SW 1271 (cell line): ENCODE results near the gene GATAD2A.

Experiments used
- DNase-seq, 2 experiments: peaks; one replicate each; lab custom pipeline; 2025; lab: John Stamatoyannopoulos, UW

Gene GATAD2A

GRCh38 chr19:19488875-19489690, 83.6 kb downstream of the GATAD2A start:
- DNase-seq, result peak; percentile 89 to 91

GRCh38 chr19:19489804-19490204, 84.3 kb downstream of the GATAD2A start:
- DNase-seq, result no peak

DNA sequence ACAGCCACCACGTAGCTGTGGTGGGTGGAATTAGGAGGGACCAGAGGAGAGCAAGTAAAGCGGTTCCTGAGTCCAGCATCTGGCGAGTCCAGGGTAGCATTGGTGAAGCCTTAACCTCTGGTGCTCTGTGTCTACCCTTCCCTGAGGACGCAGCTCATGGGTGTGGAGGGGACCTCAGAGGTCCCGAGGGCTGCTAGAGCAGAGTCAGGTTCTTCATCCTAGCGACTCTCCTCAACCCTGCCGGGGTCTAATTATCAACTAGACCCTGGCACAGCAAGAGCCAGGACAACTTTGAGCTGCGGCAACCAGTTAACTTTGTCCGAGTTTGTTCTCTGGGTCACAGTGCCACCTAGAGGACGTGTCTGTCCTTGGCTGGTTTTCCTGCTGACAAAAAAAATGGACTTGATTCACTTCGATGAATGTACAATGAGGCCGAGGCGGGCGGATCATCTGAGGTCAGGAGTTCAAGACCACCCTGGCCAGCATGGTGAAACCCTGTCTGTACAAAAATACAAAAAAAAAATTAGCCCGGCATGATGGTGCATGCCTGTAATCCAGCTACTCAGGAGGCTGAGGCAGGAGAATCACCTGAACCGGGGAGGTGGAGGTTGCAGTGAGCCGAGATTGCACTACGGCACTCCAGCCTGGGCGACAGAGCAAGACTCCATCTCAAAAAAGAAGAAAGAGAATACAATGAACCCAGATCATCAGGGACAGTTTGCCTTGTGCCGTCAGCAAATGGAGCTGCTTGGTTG, 84.9 kb downstream of the GATAD2A start:
- peak; percentile 30 to 66 for DNase-seq

DNA sequence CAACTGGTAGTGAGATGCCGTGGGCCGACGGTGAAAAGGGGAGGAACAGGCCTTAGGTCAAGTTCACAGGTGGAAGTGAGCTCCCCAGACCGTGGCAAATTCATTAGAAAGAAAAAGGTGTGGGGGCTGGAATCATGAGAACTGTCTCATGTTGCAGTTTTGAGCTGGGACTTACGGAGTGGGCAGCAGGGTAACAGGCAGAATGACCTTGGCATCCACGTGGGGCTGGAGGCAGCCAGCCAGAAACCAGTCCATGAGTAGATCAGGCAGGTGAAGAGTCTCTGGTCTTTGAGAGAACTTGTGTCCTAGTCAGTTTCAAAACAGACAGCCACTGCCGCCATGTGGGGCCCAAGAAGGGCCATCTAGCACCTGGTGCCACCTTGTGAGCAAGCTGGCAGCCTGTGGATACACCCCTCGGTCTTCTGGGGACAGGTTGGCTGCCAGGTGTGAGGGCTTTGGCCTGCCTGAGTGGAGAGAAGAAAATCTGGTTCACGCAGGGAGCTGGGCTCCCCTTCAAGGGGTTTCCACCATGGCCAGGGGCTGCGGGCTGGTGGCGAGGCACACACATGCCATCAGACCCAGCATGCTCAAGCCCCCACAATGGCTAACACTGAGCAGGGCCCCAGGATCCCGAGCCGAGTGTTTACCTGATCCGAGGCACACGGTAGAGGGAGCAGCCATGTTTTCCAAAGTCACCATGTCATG, 86.0 kb downstream of the GATAD2A start:
- no peak for DNase-seq

DNA sequence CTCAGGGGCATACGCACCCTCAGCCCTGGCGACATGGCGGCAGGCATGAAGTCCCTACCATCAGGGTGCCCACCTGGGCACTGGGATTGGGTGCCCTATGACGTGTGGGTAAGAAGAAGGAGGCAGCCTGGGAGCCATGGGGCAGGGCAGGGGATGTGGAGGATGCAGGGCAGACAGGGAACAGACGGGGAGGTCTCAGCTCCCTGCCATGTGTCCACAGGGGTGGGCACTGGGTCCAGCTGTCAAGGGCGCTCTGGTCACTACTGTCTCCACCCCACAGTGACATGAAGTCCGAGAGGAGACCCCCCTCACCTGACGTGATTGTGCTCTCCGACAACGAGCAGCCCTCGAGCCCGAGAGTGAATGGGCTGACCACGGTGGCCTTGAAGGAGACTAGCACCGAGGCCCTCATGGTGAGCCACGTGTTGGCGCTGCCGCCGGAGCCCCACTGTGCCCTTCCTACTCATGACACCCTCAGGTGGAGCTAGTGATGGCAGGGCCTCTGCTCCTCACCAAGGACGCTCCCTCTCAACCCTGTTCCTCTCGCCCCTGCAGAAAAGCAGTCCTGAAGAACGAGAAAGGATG, 86.6 kb downstream of the GATAD2A start:
- DNase-seq, result no peak

DNA sequence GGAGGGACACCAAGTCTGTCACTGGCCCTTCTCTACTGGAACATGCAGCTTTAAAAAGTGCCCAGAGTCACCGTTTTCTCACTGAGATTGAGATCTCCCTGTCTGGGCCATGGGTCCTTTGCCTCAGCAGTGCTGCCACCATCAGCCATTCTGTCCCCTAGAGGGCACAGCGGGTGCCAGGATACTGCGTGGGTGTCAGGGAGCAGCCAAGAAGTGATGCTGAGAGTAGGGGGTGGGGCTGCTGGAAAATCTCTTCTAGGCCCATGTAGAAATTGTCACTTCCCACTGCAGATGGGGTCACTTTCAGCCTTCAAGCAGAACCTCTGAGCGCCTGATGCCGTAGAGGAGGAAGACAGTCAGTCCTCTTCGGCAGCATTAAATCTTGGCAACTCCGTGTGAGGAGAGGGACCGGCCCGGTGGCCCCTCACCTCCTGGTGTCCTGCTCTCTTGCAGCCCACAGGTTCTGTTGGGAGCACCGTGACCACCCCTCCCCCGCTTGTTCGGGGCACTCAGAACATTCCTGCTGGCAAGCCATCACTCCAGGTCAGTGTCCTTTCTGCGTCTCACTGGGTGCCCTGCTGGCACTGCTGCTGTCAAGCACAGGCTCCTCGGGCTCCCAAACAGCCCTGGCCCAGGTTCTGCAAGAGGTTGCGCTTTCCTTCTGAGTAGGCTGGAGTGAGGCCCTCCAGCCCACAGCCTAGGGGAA, 88.5 kb downstream of the GATAD2A start:
- no peak for DNase-seq

DNA sequence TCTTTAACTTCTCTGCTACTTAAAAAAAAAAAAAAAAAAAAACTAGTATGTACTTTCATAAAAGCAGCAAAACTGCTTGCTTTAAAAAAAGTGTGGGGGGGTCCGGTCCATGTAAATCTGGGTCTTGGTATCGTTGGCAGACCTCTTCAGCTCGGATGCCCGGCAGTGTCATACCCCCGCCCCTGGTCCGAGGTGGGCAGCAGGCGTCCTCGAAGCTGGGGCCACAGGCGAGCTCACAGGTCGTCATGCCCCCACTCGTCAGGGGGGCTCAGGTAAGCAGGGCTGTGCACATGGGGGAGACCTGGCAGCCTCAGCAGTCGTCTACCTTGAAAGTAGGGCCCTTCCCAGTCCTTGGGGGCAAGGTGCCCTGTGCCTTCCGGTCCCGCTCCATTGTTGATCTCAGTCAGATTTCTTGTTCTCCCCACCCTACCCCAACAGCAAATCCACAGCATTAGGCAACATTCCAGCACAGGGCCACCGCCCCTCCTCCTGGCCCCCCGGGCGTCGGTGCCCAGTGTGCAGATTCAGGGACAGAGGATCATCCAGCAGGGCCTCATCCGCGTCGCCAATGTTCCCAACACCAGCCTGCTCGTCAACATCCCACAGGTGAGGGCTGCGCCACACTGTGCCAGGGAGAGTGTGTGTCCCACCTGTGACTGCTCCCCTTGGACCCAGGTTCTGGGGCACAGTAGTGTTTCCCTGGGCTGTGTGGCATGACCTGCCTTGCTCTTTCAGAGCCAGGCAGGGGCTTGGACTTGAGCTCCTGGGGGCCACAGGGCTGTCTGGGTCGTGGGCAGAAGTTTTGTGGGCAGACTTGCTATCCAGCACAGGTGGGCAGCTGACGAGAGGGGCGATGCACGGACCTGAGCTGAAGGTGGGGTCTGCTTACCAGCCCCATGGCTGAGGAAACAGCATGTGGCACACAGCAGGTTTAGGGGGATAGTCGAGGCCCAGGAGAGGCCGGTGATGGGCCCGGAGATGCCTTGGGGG, 90.4 kb downstream of the GATAD2A start:
- DNase-seq, result no peak

DNA sequence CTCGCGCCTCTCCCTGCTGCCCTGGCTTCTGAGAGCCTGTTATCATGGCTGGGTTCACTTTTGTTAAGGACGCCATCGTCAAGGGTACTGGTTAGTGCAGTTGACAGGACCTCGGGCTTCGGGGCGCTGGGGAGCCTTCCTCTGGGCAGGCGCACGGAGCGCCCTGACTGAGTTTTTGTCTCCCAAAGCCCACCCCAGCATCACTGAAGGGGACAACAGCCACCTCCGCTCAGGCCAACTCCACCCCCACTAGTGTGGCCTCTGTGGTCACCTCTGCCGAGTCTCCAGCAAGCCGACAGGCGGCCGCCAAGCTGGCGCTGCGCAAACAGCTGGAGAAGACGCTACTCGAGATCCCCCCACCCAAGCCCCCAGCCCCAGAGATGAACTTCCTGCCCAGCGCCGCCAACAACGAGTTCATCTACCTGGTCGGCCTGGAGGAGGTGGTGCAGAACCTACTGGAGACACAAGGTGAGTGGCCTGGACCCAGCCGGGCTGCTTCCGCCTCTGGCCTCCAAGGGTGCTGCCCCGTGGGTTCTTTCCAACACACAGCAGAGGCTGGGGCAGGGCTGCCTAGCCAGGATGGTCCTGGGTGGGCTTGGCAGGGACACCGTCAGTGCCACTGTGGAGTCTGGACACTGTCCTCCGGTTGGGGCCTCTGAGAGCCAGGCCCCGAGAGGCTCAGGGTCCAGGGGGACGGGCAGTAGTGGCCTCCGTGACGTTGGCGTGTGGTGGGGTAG, 92.9 kb downstream of the GATAD2A start:
- DNase-seq, result no peak

DNA sequence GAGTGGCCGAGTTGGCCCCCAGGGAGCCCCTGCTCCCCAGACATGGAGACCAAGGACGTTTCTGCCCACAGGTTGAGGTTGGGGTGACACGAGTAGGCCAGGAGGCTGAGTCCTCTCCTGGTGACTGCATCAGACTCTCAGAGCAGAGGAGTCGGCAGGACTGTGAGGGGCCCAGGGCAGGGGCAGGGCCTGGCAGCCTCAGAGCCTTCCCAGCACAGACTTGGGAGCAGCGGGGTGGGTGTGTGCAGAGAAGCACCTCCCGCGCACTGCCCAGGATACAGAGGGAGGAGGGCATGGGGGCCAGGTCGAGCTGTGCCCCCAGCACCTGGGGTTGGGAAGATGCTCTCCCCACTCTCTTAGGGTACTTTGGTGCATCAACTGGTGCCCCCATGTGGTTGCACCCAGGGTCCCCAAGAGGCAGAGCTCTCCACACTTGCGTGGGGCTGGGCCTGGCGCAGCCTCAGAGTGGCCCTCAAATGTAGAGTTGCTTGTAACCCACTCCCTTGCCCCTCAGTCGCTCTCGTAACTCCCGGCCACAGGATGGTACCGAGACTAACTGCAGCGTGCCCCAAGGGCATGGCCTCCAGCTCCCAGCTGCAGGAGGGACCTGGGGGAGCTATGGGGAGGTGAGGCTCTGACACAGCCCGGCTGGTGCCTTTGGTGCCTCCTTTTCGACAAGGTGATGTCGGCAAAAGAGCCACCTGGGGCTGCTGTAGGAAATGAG, 94.0 kb downstream of the GATAD2A start:
- no peak for DNase-seq

DNA sequence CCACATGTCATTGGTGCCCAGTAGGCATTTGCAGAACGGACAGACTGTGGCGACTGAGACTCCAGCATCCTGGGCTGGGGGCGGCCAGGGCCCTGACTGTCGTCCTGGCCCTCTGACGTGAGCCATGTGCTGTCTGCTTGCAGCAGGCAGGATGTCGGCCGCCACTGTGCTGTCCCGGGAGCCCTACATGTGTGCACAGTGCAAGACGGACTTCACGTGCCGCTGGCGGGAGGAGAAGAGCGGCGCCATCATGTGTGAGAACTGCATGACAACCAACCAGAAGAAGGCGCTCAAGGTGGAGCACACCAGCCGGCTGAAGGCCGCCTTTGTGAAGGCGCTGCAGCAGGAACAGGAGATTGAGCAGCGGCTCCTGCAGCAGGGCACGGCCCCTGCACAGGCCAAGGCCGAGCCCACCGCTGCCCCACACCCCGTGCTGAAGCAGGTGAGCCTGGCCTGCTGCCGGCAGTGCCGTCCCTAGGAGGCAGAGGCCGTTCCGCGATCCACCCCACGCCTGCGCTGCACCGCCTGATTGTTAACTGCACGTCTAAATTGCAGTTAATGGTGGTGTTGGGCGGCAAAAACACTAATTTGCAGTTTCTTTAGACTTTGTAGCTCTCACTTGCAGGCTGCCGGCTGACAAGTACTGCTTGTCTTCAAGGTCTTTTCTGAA, 95.6 kb downstream of the GATAD2A start:
- DNase-seq, result no peak

- no peak for DNase-seq
Measured at GRCh38 chr19:19501798-19502197, 96.3 kb downstream of the GATAD2A start.

DNA sequence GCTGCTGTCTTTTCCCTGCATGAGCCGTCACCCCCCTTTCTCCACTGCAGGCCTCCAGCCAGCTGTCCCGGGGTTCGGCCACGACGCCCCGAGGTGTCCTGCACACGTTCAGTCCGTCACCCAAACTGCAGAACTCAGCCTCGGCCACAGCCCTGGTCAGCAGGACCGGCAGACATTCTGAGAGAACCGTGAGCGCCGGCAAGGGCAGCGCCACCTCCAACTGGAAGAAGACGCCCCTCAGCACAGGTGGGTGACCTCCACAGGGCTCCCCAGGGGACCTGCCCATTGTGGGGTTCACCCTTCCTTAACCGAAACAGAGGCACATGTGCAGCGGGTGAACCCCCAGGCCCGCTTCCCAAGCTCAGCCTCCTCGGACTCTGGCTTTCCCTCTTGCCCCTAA, 96.8 kb downstream of the GATAD2A start:
- no peak for DNase-seq

DNA sequence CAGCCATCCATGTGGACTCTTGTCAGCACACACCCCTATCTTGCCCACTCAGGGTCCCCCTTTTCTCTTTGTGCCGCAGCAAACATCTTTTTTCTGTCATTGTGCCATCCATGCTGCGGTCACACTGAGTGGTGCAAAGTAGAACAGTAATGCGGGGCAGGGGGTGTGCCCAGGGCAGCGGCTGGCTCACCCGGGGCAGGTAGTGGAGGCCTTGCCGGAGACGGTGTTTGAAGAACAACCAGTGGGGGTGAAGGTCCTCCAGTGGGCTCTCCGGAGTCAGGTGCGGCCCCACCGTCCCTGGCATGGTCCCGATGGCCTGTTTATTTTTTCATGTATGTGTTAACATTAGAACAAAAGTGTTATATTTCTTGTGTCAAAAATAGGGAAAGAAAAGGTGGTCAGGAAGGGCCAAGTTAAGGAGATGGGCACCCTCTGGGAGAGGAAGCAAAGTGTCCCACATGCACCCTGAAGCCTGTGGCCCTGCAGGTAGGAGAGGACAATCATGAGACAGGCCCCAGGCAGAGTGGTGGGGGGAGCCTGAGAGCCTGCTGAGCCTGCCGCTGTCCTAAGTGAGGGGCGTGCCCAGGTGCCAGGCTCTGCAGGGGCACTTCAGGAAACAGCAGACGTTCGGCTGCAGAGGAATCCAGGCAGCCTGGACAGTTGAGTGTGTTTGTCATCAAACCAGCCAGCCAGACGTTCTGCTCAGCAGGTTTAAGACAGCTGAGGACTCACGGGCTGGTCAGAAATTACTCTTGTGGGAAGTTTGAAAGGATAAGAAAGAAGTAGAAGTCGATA, 97.5 kb downstream of the GATAD2A start:
- no peak for DNase-seq

DNA sequence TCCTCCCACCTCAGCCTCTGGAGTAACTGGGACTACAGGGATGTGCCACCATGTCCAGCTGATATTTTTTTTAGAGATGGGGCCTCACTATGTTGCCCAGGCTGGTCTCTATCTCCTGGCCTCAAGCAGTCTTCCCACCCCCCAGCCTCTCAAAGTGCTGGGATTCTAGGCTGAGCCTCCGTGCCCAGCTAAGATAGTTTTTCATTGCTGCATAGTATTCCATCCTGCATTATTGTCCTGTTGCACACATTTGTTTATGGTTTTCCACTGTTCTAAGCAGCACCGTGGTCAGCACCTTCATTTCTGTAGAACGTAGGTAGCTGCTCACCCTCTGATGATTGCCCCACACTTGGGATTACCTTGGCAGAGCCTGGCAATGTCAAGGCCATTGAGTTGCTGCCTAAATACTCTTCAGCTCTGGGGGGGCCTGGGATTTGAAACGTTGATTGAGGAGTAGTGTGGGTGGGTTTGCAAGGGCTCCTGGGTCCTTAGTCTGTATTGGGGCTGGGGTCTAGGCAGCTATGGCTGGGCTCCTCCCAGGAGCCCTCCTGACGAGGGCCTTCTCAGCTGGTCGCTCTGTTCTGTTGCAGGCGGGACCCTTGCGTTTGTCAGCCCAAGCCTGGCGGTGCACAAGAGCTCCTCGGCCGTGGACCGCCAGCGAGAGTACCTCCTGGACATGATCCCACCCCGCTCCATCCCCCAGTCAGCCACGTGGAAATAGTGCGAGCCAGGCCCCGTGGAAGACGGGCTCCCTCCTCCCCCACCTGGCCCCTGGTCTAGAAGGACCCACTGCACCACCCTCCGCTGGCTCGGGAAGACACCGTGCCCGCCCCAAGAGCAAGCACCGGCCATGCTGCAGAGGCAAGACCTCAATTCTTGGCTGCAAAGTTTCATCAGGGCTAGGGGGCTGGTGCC, 99.5 kb downstream of the GATAD2A start:
- no peak for DNase-seq

DNA sequence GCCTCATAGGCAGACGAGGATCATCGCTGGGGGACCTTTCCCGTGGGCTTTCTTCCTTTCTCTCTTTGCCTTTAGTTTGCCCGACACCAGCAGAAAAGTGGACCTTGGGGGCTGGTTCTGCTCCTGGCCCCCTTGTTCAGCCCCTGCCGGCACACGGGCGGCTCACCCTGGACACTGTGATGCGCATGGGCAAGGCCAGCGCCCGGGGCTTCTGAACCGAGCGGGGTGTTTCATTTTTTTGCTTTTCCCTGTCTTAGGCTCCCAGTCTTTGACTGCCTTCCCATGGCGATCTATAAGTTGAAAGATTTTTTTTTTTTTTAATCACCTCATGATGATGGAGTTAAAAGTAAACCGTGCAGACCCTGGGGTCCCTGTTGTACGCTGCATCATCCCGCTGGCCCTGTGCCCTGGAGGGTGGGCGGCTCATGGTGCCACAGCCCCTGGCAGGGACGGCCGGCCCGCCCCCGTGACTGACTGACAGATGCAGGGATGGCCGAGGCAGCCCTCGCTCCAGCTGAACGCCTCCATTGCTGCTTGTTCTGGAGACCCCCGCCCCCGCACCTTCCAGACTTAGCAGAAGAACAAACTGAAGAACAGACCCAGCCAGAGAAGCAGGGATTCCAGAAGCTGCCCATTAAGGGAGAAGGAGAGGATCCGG, 100.3 kb downstream of the GATAD2A start:
- no peak for DNase-seq

- DNase-seq, result no peak
Measured at GRCh38 chr19:19506592-19506991, 101.1 kb downstream of the GATAD2A start.
